ENCODE data around the gene KISS1R.

Gene KISS1R

DNA sequence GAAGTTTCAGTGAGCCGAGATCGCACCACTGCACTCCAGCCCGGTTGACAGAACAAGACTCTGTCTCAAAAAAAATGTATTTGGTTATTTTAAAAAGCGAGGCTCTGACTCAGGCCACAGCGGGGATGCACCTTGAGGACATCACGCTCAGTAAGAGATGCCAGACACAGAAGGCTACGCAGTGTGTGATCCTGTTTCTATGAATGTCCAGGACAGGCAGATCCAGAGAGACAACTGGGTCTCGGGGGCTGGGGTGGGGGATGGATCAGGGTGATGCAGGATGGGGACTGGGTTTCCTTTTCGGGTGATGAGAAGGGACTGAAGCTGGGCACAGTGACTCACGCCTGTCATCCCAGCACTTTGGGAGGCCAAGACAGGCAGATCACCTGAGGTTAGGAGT is 29.5 kb upstream of the KISS1R start:
- Histone ChIP-seq H3K4me2 (ENCODE audit: low read length) (no peak overlapping the region), H3K9ac (ENCODE audit: low read length) (no peak overlapping the region), H3K79me2 (ENCODE audit: insufficient read depth, low read length) (no peaks in the 10 kb centered on the region), H3K9me3 (ENCODE audit: low read length) (no peaks in the 10 kb centered on the region), H4K20me1 (ENCODE audit: insufficient read depth, low read length) (no peaks in the 10 kb centered on the region), H3K36me3 (ENCODE audit: insufficient read depth, low read length) (peaks cover 43% of the 10 kb centered on the region), H3K9me2 (ENCODE audit: low read depth, low read length) (no peaks in the 10 kb centered on the region), H3K27me3 (ENCODE audit: insufficient read depth, low read length) (no peaks in the 10 kb centered on the region), H2AFZ (ENCODE audit: low read length) (no peak overlapping the region), H3K4me1 (ENCODE audit: insufficient read depth, low read length, severe bottlenecking) (peaks cover 14% of the 10 kb centered on the region), H3K27ac (ENCODE audit: low read depth, low read length, poor library complexity, severe bottlenecking) (no peak overlapping the region), H3K4me3 (ENCODE audit: low read depth, low read length, poor library complexity, severe bottlenecking) (no peak overlapping the region), H3F3A (ENCODE audit: insufficient read depth, low read length) (peaks cover 4% of the 10 kb centered on the region; the same call in 1 of the 2 replicates)
- TF ChIP-seq EZH2 (IDR thresholded peaks at IDR 0.05; ENCODE audit: borderline replicate concordance, low read length): no peak
- no peak for TF ChIP-seq CTCF (IDR thresholded peaks at IDR 0.05; ENCODE audit: low read length)

- peaks cover 33% of the 10 kb centered on the region for H3K36me3 ChIP-seq (ENCODE audit: insufficient read depth, low read length)
- H3K9ac ChIP-seq (ENCODE audit: low read length): no peak overlapping the region
- H2AFZ ChIP-seq (ENCODE audit: low read length): no peak overlapping the region
- no peaks in the 10 kb centered on the region for H3K27me3 ChIP-seq (ENCODE audit: insufficient read depth, low read length)
- TF ChIP-seq CTCF (IDR thresholded peaks at IDR 0.05; ENCODE audit: low read length) (no peak), EZH2 (IDR thresholded peaks at IDR 0.05; ENCODE audit: borderline replicate concordance, low read length) (no peak)
- H3K9me2 ChIP-seq (ENCODE audit: low read depth, low read length): no peaks in the 10 kb centered on the region
- no peaks in the 10 kb centered on the region for H3K79me2 ChIP-seq (ENCODE audit: insufficient read depth, low read length)
- H3K4me3 ChIP-seq (ENCODE audit: low read depth, low read length, poor library complexity, severe bottlenecking): no peak overlapping the region
- peak overlapping the region; percentile 68 for H3K27ac ChIP-seq (ENCODE audit: low read depth, low read length, poor library complexity, severe bottlenecking)
- no peaks in the 10 kb centered on the region for H4K20me1 ChIP-seq (ENCODE audit: insufficient read depth, low read length)
- H3F3A ChIP-seq (ENCODE audit: insufficient read depth, low read length): peaks cover 4% of the 10 kb centered on the region; the same call in 1 of the 2 replicates
- H3K4me2 ChIP-seq (ENCODE audit: low read length): peak overlapping the region; percentile 12; the same call in 1 of the 2 replicates
- H3K4me1 ChIP-seq (ENCODE audit: insufficient read depth, low read length, severe bottlenecking): peaks cover 14% of the 10 kb centered on the region
- H3K9me3 ChIP-seq (ENCODE audit: low read length): no peaks in the 10 kb centered on the region
Measured at GRCh38 chr19:888581-889385, 28.4 kb upstream of the KISS1R start.

DNA sequence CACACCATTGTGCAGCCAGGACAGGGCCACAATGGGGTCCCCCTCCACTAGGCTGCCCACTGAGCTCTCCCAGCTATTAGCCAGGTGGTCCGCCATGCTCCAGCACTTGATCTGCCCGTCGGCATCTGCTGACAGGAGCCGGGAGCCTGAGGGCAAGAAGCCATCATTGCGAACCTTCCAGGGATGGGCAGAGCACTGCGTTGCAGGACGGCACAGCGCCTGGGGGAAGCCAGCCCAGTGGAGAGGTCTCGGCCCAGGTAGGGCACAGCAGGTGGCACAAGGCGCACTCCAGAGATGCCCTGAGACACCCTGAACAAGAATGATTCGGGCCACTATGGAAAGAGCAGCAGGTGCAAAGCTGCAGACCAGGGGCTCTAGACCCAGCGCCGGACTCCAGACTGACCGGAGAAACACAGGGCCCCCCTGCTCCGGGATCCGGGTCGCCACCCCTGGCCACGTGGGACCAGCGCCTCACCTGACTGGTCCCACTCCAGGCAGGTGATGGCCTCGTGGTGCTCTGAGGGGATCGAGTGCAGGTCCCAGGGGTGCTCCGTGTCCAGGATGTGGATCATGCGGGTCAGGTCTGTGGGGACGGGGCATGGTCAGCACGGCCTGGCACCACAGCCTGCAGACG is 27.4 kb upstream of the KISS1R start:
- Histone ChIP-seq H3K79me2 (ENCODE audit: insufficient read depth, low read length) (no peaks in the 10 kb centered on the region), H4K20me1 (ENCODE audit: insufficient read depth, low read length) (no peaks in the 10 kb centered on the region), H3K4me2 (ENCODE audit: low read length) (no peak overlapping the region), H3F3A (ENCODE audit: insufficient read depth, low read length) (peaks cover 4% of the 10 kb centered on the region; the same call in 1 of the 2 replicates), H3K9ac (ENCODE audit: low read length) (no peak overlapping the region), H3K4me3 (ENCODE audit: low read depth, low read length, poor library complexity, severe bottlenecking) (no peak overlapping the region), H2AFZ (ENCODE audit: low read length) (no peak overlapping the region), H3K9me3 (ENCODE audit: low read length) (no peaks in the 10 kb centered on the region), H3K4me1 (ENCODE audit: insufficient read depth, low read length, severe bottlenecking) (peaks cover 14% of the 10 kb centered on the region), H3K27me3 (ENCODE audit: insufficient read depth, low read length) (no peaks in the 10 kb centered on the region), H3K9me2 (ENCODE audit: low read depth, low read length) (no peaks in the 10 kb centered on the region), H3K36me3 (ENCODE audit: insufficient read depth, low read length) (peaks cover 28% of the 10 kb centered on the region), H3K27ac (ENCODE audit: low read depth, low read length, poor library complexity, severe bottlenecking) (no peak overlapping the region)
- TF ChIP-seq CTCF (IDR thresholded peaks at IDR 0.05; ENCODE audit: low read length): no peak
- TF ChIP-seq EZH2 (IDR thresholded peaks at IDR 0.05; ENCODE audit: borderline replicate concordance, low read length): no peak
